Activated gamma-delta T cell treated with Interleukin-2 at 50 U/mL for 16 hours (primary cell): ENCODE results near the gene HLA-DOA.

Experiments used
- DNase-seq: peaks from one replicate; pipeline ENCODE4 v3.0.0-alpha.2; 2020

The HLA-DOA gene

DNA sequence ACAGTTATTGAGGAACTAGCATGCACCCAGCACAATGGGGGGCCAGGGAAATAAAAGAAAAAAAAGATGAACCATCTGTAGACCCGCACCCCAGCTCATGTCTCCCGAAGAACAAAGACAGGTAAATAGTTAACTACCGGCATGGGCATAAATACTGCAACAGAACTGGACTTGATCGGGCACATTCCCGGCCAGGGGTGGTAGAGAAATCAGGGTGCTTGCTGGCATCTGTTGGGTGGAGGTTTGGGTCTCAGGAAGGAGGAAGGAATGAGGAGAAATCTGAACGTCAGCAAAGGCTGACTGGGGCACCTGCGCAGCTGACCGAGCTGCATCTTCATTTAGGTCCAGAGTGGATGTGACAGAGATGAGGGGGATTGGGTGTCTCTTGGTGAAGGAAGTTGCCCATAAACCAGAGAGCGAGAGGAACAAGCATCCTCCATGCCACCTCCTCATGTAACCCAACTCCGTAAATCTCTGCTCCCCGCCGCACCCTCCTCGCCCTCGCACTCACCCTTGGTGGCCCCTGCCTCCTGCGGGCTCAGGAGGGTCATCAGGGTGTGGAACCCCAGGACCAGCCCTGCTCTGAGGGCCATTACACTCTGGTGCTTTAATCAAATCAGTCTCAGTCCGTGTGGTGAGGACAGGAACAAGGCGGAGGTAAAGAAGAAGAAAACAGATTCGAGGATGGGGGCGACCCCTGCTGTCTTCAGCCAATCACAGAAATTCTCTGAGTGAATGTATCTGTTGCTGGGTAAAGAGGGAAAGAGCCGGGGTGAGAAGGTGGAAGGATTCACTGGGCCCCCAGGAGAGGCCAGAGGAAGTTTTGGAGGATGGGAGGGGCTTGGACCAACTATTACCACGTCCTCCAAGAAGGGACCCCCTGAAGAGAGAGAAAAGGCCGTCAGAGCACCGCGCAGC is at the start of gene HLA-DOA:
HLA-DOA (minus strand) TSS at position 648 of the 918 bp plus-strand sequence.
- peak; percentile 59 for DNase-seq

DNA sequence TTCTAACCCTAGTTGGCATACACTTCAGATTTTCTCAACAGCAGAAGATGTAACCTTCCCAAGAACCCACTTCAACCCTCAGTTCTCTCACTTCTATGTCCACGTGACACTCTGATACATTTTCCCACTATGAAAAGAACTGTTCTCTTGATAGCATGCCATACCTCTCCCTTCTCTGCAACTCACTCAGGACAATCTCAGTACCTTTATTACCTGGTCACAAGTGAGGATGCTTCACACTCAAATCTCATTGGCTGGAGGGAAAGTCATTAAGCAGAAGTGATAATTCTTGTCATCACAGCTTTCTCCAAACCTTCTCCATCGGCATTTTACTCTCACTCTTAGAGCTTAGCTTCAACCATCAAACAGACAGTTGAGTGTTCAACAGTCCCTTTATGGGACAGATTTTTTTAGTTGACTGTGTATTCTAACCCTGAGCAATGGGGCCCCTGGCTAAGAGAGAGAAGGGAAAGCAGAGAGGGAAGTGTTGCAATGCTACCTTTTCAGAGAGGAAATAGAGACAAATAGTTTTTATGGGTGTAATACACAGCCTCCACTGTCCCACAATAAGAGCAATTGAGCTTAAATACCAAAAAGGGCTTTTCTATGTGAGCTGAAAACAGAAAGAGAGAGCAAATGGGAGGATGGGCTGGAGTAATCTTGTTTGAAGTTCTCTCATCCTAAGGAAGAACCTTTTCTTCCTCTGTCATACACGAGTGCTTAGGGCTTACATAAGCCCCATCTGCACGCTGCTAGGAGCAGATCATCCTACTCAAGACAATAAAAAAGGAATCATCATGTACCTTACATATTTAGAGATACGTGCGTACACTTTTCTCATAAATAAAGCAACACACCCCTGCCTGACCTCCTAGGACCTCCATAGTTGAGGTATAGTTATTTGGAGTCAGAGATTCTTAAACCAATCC is 48.1 kb upstream of the HLA-DOA start:
- no peak for DNase-seq

DNA sequence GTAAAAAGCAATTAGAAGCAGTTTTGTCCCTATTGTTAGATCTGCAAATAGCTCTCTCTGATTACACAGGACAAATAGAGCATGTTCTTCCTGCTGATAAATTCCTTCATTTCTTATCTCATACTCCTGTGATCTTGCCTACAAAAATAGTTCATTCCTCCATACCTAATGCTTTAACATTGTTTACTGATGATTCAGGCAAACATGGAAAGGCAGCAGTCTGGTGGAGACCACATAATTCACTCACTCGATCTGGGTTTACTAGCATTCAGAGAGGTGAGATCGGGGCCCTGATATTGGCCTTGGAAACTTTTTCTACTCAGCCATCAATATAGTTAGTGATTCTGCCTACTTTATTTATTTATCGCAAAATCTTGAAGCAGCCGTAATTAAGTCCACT is 43.8 kb upstream of the HLA-DOA start:
- no peak for DNase-seq

DNA sequence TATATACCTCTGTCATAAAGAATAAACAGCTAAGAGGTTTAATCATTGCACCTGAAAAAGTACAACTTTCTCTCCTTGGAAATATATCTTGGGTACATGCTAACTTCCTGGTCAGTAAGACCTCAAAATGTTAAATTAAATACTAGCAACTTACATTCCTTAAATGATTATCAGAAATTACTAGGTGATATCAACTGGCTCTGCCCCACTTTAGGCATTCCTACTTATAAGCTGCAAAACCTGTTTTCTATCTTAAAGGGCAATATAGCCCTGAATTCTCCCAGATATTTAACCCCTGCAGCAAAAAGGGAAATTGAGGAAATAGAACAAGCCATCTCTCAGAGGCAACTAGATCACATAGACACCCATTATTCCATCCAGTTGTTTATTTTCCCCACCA is 43.2 kb upstream of the HLA-DOA start:
- no peak for DNase-seq

DNA sequence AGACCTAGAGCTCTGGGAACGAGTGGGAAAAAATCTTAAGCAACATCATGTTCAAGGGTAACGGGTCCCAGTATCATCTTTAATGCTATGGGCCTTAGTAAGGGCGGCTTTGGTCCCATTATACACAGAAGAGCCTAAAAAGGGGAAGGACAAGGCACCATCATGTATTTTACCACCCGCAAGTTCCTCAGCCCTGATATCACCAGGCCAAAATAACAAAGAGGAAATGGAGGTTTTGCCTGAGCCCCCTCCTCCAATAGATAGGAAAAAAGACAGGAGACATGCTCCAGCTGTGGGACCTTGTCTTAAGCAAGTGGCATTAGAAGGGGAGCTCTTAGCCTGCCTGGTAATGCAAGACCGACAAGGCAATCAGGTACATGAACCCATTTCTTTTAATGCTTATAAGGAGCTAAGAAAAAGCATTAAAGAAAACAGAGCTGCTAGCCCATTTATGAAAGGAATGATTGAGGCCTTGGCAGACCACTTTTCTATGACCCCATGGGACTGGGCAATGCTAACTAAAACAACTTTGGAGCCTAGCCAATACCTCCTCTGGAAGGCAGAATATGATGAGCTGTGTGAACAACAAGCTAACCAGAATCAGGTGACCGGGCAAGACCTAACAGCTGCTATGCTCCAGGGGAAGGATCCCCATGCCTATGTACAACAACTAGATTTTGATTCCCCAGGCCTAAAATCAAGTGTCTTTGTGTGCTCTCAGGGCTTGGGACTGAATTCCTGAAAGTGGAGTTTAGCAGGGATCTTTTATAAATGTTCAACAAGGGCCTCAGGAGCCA is 40.8 kb upstream of the HLA-DOA start:
- no peak for DNase-seq

DNA sequence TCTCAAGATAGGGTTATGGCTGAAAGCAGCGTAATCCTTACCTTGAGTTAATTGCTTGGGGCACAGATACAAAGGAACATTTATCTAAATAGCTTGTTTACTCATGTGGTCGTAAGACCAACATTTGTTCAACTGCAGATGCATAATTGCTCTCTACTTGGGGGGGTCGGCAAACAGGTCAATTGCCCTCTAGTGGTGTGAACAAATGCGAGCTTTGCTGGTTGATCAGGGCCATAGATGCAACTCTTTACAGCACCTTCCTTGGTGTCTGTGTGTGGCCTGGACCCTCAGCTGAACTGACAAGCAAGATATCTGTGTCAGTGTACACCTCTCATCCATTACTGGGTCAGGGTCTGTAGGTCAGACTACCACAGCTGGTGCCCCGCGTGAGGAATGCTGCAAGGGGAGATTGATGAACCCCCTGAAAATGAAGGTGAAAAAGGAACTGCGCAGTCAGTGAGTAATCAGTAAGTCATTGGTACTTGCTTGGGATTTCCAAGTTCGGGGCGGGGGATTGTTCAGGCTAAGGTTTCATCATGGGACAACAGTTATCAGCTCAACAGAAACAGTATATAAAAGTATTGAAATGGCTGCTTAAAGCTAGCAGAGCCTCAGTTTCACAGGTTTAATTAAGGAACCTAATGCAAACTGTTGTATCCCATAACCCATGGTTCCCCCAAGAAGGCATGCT is 40.1 kb upstream of the HLA-DOA start:
- DNase-seq = no peak

DNA sequence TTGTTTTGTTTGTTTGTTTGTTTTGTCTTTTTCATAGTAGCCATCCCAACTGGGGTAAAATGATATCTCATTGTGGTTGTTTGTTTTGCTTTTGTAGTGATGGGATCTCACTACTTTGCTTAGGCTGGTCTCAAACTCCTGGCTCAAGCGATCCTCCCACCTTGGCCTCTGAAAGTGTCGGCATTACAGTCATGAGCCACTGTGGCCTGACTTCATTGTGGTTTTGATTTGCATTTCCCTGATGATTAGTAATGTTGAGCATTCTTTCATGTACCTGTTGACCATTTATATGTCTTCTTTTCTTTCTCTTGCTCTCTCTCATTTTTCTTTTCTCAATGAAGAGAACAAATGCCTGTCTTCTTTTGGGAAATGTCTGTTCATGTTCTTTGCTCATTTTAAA is 30.8 kb upstream of the HLA-DOA start:
- no peak for DNase-seq

DNA sequence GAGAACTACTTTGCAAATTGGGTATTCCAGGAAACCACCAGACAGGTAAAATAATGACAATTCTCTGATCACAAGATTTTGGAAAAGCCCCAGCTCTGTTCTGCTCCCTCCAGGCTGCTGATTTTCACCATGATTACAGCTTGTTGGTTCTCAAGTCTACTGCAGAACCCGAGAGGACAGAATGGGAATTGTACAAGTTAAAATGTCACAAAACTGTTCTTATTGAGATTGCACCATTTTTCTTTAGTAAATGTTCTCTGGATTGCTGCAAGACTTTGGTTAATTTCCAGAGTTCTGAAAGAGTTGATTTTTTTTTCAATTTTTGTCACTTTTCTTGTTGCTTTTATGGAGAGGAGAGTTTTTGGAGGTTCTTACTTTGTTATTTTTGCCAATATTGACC is 27.1 kb upstream of the HLA-DOA start:
- no peak for DNase-seq

DNA sequence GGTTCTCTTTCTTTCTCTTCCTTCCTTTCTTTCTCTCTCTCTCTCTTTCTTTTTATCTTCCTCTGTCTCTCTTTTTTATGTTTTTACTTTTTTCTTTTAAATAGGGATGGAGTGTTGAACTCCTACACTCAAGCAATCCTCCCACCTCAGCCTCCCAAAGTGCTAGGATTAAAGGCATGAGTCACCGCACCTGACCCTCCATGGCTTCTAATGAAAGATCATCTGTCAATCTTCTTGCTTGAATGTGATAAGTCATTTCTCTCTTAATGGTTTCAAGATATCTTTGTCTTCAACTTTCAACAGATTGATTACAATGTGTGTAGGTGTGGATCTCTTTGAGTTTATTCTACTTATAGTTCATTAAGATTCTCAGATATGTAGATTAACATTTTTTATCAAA is 25.2 kb upstream of the HLA-DOA start:
- no peak for DNase-seq

DNA sequence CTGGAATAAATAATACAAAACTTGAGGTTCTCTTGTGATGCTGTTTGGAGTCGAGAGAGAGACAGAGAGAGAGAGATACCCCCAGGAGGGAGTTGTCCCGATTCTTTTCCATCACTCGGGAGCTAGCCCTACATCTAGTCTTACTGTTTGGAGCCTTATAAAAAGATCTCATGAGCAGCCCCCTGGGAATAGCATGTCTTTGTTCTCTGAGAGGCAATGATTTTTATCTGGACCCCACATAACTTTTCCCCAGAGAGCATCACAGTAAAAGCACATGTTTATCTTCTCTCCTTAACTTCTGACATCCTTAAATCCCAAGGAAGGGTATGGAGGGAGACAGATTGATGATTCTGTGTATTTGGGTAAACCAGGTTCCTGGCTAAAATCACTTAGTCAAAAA is 20.9 kb upstream of the HLA-DOA start:
- no peak for DNase-seq

DNA sequence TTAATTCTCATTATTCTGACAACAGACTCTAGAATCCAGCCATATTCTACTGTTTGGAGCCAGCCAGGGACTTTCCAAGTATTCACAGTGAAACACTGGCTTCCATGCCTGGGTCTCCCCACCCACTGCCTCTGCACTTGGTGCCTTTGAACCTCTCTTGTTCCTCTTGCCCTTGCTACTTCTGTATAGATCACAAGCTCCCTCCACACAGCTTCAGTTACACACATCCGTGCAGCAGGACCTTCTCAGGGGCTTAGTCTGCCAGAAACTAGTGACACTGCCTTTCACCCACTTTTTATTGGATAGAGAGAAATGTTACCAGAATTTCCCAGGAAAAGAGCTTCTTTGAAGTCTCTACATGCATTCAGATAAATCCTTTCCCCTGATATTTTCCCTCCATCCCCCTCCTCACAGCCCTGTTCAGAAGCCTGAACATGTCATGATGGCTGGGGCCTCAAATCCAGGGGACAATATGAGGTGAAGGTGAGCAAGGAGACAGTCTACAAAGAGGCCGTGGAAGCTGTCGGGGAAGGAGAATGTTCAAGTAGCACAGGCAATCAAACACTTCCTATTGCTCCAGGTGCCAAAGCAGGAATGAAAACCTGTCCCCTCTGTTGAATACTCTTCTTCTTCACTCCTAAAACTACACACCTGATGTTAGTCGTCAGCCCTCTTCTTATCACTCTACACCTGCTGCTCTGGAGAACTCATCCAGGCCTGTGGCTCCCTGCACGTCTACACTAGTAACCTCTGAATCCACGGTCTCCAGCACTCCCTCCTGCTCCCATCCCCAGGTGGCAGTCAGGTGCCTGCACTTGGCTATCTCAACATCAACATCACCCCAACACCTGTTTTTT is 20.2 kb upstream of the HLA-DOA start:
- no peak for DNase-seq

DNA sequence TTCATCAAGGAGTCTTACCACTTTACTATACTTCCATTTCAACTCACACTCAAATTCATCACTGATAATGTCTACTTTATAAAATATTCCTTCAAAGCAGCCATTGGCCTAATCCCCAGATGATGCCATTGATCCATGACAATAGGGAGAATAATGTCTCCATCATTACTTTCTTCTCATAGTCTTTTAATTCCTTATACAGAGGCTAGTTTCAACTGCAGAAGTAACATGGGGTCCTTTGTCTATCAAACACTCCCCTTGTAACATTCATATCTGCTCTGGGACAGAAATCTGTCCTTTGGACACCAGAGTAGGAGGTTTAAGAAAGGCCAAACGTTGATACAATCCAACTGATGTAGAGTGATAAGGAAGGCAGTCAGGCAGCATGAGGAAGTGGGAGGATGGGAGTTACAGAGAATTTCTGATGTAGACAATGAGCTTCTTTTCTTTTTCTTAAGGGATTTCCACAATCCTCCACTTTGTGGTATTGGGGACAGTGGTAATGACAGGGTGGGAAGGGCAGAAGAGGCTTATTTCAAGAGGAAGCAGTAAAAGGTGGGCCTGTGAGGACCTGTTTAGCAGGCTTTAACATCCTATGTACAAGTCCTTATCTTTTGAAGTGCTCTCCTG is 18.9 kb upstream of the HLA-DOA start:
- DNase-seq = no peak

DNA sequence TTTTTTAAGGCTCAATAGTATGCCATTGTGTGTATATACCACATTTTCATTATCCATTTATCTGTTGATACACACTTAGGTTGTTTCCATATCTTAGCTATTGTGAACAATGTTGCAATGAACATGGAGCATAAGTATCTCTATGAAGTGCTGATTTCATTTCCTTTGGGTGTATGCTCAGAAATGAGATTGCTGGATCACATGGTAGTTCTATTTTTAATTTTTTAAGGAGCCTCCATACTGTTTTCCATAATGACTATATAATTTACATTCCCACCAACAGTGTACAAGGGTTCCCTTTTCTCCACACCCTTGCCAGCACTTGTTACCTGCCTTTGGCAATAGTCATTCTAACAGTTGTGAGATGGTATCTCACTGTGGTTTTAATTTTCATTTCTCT is 15.1 kb upstream of the HLA-DOA start:
- DNase-seq = no peak

DNA sequence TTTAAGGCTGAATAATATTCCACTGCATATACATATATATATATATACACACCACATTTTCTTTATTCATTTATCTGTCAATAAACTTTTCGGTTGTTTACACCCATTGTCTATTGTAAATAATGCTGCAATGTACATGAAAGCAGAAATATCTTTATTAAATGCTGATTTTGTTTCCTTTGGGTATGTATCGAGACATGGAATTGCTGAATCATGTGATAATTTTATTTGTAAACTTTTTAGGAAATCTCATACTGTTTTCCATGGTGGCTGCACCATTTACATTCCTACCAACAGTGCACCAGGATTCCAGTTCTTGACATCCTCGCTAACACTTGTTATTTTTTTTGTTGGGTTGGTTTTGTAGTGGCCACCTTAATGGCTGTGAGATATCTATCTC is 14.1 kb upstream of the HLA-DOA start:
- no peak for DNase-seq

DNA sequence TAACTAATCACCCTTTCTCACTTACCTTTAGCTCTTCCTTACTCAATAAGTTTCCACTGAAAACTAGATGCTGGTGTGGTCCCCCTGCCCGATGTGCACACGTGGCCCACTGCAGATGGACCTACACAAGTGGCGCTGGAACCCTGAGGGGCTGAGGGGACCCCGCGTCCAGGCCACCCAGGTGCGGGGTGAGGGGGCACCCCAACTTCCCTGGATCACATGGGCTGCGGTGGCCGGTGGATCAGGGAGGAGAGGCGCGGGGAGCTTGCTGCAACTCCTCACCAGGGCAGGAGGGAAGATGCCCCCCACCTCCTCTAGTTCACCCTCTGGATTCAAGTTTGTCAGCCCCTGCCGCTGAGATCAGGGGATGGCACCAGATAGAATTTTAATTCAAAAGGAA is 12.5 kb upstream of the HLA-DOA start:
- DNase-seq = no peak

DNA sequence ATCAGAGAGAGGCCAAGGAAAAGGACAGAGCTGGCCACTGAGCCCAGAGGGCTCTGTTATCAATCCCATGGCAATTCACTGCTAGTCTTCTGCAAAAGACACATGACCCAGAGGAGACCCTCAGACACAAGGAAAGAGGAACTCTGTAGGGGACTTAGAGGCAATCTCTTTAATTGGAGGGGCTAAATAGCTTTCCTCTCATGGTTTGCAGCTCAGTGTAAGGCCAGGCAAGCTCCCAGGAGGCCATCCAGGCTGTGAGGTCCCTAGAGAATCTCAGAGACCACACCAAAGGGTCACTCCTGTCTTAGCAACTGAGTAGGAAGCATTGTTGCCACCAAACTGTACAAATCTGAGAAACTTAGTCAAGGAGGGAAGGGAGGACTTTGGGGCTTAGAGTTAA is 10.0 kb upstream of the HLA-DOA start:
- DNase-seq = no peak

DNA sequence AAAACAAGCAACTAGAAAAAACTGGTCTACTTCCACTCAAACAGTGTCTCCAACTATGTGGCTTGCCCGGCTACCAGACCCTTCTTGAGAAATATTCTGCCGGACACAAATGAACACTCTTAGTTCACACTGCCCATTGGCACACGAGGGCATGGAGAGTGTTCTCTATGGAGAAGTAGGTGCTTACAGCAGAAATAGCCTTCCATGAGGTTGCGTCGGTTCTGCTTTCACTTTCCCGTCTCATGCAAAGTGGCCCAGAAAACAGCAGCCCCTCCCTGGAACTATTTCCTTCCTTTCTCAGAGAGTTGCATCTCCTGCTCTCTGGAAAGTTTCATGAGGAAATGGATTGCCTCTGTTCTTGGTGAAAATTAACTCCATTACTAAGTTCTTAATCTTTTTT is 9.5 kb upstream of the HLA-DOA start:
- DNase-seq = no peak

DNA sequence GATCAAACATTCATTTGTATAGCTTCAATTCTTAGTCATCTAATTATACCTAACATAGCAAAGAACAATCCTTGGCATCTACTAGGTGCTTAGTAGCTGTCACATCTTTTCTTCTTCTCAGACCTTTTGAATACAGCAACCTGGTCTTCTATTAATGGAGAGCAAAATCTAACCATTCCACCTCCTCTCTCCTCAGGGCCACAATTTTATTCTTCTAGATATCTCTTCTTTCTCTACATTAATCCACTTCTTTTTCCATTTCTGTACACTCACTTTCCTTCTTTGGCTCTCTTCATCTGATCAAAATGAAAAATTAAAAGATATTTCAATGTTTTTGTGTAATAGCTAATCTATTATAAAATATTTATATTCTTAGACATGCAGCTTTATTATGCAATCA is 9.0 kb upstream of the HLA-DOA start:
- DNase-seq = no peak

DNA sequence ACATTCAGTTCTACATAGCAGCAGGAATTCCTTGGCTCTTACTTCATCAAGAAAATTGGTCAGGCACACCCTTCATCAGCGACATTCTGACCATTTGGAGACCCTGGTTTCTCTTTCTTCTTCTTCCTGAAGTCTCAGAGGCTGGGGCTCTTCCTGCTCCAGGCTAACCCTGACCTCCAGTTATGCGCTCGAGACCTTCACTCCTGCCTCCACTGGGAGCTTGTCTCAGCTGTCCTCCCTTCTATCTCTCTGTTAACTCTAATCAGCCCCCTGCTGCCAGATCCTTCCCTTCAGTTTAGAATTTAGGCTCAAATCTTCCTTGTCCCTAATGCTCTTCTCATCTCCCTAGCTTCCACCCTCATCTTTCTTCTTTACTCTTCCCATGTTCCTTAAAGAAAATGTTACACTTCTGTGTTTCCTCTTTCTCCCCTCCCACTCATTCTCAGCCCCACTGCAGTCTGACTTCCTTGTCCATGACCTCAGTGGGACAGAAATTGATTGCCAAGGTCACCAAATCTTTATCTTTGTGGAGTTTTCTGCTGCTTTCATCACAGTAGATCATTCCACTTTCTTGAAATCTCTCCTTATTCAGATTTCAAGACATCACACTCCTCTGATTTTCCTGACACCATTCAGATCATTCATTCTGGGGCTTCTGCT is 8.4 kb upstream of the HLA-DOA start:
- DNase-seq = no peak

DNA sequence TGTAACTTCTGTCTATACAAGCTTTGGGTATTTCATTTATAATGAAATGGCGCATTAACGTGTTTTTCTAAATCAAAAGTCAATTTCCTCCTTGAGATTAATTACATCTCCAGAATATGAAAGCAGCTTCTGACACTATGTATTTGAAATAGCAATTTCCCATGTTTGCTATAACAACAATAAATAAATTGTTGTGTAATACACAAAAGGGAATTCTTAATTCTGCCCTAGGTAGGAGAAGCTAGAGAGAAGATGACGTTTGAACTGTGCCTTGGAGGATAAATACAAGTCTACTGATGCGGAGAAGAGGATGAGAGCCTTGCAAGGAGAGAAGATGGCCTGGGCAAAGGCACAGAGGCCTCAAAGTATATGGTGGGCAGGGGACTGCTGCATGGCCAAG is 7.6 kb upstream of the HLA-DOA start:
- DNase-seq = no peak
